ENCODE measurements around the gene APRT.

The APRT gene

DNA sequence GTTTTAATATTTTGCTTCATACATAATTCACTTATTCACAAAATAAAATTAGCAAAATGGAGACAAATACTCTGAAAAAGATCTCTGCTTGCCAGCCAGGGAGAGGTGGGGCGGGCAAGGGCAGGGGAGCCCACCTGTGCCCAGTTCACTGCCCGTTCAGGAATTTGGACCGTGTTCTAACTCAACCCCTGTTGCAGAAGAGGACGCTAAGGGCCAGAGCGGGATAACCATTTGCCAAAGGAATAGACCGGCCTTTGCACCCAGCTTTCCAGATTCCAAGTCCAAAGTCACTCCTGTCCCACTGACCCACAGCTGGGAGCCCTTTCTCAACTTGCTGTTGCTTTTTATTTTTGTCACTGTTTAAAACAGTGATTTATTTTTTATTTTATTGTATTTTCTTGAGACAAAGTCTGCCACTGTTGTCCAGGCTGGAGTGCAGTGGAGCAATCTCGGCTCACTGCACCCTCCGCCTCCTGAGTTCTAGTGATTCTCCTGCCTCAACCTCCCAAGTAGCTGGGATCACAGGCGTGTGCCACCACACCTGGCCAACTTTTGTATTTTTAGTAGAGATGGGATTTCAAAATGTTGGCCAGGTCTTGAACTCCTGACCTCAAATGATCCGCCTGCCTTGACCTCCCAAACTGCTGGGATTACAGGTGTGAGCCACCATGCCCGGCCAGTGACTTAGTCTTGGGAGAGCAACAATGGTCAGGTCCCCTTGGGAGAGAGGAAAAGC is 24.0 kb downstream of the APRT start:
- no peak for DNase-seq (ENCODE audit: low spot score)

GRCh38 chr16:88785106-88785924 is 26.4 kb downstream of the APRT start, which contains the start of gene PIEZO1:
Gene PIEZO1 (minus strand): TSS chr16:88785220. CDS start chr16:88784964, 256 bp downstream.
- DNase-seq (ENCODE audit: low spot score) = peak; percentile 92

DNA sequence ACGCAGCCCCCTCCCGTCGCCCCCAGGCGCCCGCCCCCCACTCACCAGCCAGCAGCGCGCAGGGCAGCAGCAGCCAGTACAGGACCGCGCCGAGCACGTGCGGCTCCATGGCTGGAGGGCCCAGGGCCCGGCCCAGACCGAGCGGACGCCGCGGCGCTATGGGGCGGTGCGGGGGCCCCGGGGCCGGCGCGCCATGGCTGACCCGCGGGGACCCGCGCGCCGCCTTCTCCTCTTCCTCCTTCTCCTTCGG is 26.9 kb downstream of the APRT start:
- no peak for DNase-seq (ENCODE audit: low spot score)

DNA sequence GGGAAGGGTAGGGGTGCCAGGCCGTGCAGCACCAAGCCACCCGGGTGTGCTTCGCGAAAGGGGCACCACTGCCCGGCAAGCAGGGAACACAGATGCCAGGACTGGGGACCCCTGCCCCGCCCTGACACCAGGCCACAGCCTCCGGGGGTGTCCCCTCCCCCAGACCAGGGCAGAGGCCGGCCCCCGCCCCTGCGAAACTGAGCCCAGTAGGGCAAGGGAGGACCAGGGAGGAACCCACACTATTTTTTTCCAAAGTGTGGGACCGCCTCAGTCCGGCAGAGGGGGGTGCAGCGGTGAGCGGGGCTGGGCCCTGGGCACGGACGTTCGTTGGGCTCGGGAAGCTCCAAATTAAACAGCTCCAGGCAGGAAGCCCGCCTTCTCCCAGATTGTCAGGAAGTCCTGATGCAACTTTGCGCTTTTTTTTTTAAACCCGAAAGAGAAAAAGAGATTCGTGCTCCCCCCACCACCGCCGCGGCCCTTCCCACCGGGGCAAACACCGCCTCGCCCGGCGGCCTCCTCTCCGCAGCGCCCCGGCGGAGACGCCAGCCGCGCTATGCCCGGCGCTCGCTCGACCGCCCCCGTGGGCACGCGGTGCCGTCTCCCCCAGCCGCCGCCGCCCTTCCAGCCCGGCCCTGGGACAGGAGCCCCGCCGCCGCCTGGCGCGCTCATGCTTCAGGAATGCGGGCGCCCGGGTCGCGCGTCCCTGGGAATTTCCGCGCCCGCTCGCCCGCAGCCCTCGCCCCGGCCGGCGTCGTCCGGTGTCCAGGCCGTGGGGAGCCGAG is 27.5 kb downstream of the APRT start:
- DNase-seq (ENCODE audit: low spot score) = peak; percentile 86

GRCh38 chr16:88783391-88784073 is 28.2 kb downstream of the APRT start:
- no peak for DNase-seq (ENCODE audit: low spot score)

GRCh38 chr16:88782454-88783390 is 29.0 kb downstream of the APRT start:
- no peak for DNase-seq (ENCODE audit: low spot score)

DNA sequence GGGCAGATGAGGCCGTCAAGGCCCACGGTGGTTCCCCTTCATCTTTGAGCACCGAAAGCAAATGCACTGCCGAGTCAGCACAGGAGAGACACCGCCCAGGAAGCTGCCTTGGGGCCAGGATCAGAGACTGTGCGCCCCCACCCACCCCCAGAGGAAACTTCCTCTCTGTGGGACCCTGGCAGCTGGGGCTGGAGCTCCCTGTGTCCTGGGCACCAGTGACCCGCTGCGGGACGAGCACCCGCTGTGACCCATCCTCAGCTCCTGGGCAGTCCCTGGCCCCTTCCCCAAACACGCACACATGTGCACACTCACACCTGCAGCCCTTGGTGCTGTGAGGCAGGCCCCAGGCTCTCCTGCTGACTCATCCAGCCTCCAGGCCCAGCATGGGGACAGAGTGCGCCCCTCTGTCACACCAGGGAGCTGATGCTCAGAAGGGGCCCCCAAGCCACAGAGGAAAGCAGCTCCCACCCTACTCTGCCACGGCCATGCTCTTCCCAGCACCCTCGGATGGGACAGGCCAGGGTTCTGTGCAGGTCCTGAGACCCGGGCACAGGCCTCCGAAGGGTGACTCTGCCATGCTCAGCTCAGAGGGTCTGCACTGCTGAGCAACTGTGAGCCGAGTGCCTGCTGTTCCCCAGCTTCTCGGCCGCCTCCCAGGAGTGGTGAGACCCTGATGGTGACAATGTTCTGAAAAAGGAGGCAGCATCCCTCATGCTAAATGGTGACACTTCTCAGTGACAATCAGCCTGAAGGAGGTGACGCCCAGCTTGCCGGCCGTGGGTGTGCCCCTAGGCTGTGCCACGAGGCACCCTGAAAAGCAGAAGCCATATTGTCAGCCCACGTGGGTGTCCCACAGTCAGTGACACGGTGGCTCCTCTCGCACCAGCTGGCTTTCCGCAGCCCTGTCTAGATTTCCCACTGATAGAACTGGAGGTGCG is 30.3 kb downstream of the APRT start:
- no peak for DNase-seq (ENCODE audit: low spot score)

DNA sequence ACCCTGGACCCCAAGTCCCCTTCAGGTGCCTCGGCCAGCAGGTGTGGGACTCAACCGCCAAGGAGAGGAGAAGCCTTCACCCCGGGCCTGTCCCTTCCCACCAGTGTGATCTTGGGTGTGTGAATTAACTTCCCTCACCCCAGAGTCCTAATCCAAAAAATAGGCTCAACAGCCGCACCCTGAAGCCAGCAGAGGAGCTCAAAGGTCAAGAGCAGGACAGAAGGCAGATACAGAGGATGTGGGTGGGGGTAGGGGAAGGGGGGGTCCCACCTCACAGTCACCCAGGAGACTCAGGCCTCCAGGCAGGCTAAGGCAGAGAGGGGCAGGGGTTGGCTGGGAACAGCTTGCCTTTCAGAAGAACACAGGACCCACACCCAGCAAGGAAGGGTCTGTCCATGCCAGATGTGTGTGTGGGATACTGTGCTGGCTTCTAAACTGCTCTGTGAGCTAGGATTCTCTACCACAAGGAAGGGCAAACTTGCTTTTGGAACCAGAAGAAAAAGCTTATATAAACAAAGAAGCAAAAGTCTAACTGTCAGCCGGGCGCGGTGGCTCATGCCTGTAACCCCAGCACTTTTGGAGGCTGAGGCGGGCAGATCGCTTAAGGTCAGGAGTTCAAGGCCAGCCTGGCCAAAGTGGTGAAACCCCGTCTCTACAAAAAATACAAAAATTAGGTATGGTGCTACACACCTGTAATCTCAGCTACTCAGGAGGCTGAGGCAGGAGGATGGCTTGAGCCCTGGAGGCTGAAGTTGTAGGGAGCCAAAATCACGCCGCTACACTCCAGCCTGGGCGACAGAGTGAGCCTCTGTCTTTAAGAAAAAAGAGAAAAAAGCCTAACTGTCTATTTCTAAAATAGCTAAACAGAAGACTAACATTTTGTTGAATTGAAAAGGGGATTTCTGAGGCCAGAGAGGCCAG is 31.3 kb downstream of the APRT start:
- DNase-seq (ENCODE audit: low spot score) = no peak

DNA sequence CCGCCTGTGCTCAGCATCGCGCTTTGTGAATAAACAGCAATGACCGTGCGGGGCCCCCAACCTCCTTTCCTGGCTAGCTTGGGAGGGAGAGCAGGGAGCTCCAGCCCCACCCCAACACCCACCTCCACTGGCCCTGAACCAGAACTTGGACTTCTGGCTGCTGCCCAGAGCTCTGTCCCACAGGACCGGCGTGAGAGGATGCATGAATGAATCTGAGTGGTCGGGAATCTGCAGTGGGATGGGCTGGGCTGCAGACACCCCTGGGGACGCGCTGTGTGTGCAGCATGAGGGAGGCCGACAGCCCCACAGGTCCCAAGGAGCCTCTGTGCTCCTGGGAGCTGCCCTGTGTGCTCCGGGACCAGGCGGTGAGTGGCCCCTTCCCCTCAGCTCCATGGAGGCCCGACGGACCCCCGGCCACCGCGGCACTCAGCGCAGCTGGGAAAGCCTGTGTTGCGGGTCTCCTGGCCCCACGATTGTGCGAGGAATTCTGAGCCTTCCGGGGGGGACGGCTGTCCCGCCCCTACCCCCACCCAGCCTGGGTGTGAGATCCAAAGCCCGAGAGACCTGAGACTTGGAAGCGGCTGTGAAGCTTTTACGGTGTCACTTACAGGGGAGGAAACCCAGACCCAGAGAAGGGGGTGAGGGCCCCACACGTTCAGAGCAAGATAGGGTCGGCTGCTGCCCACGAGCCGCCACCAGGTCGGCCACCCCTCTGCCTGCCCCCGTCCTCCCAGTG is 32.2 kb downstream of the APRT start:
- DNase-seq (ENCODE audit: low spot score) = no peak

- no peak for DNase-seq (ENCODE audit: low spot score)
Observed at GRCh38 chr16:88778541-88779065, 33.1 kb downstream of the APRT start.

- no peak for DNase-seq (ENCODE audit: low spot score)
Observed at GRCh38 chr16:88778271-88778525, 33.5 kb downstream of the APRT start.

- DNase-seq (ENCODE audit: low spot score) = no peak
Observed at GRCh38 chr16:88777471-88778270, 34.1 kb downstream of the APRT start.

DNA sequence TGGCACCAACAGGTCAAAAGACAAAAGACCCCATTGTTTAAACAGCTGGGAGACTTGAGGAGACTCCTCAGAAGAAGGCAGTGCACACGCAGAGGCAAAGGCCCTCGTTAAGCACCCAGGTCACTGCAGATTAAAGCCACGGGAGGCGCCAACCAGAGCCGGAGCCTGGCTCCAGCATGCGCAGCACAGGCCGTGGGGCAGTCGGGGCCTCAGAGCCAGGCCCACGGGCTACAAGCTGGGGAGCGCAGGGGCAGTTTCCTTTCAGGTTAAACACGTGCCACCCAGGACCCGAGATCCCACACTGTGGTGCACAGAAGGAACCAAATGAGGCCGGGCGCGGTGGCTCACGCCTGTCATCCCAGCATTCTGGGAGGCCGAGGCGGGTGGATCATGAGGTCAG is 35.9 kb downstream of the APRT start:
- no peak for DNase-seq (ENCODE audit: low spot score)

- no peak for DNase-seq (ENCODE audit: low spot score)
Observed at GRCh38 chr16:88774544-88775393, 37.0 kb downstream of the APRT start.

- no peak for DNase-seq (ENCODE audit: low spot score)
Observed at GRCh38 chr16:88773812-88774291, 37.9 kb downstream of the APRT start.

All from HuH-7 (cell line).